CD14-positive monocyte (primary cell): ENCODE measurements around the gene CDC42BPB. TPM values are rescaled to one million over a fixed set of nuclear protein-coding genes. Genes with fewer than 3 reads are reported as not detected.

Source experiments
- DNase-seq, 3 donors: peaks; one replicate each; pipeline ENCODE4 v3.0.0-alpha.2; 2011 to 2022
- H2AFZ ChIP-seq: 2 replicates; pipeline ENCODE4 v1.6.0; 2012; ENCODE audit warnings: mild to moderate bottlenecking, low read depth, low read length, inconsistent platforms; ENCODE audit not compliant: insufficient read depth, poor library complexity, severe bottlenecking
- H3K27ac ChIP-seq, 2 donors: 1 replicate in 1 of 2; 2 replicates in 1 of 2; pipeline ENCODE4 v1.5.1; 2012 to 2013; ENCODE audit warnings: low read length in 2 of 2, control low read depth in 1 of 2, inconsistent platforms in 1 of 2, low read depth in 1 of 2, mild to moderate bottlenecking in 1 of 2
- H3K27me3 ChIP-seq, 2 donors: one replicate each; pipeline versions ENCODE4 v1.6.0 to v1.6.1; 2011 to 2013; ENCODE audit warnings: low read length in 2 of 2; ENCODE audit not compliant: control insufficient read depth in 2 of 2, insufficient read depth in 2 of 2
- H3K36me3 ChIP-seq, 2 donors: replicated peaks in 1 of 2; 1 replicate in 1 of 2; 2 replicates in 1 of 2; pipeline versions ENCODE4 v1.5.1 to v1.6.1; 2012 to 2013; ENCODE audit warnings: low read length in 2 of 2, control low read depth in 1 of 2, inconsistent platforms in 1 of 2, mild to moderate bottlenecking in 1 of 2; ENCODE audit not compliant: insufficient read depth in 2 of 2, control insufficient read depth in 1 of 2
- H3K4me1 ChIP-seq, 2 donors: 1 replicate in 1 of 2; 2 replicates in 1 of 2; pipeline versions ENCODE4 v1.5.1 to v1.6.1; 2012 to 2013; ENCODE audit warnings: low read length in 2 of 2, control low read depth in 1 of 2, inconsistent platforms in 1 of 2, mild to moderate bottlenecking in 1 of 2, moderate library complexity in 1 of 2; ENCODE audit not compliant: insufficient read depth in 2 of 2, control insufficient read depth in 1 of 2
- H3K4me2 ChIP-seq: replicated peaks from 2 replicates; pipeline ENCODE3; 2012; ENCODE audit warnings: low read length, moderate library complexity, mild to moderate bottlenecking; ENCODE audit not compliant: poor library complexity, severe bottlenecking; ENCODE audit errors: extremely low read depth
- H3K4me3 ChIP-seq, 3 experiments: fragments of 200-600 bp in 1 of 3; sonication (generic) in 1 of 3; replicated peaks in 1 of 3; 1 replicate in 2 of 3; 2 replicates in 1 of 3; pipeline ENCODE4 v1.5.1; 2011 to 2013; ENCODE audit warnings: low read length in 3 of 3, mild to moderate bottlenecking in 3 of 3, control low read depth in 2 of 3, low read depth in 2 of 3, inconsistent platforms in 1 of 3, moderate library complexity in 1 of 3
- H3K79me2 ChIP-seq: 2 replicates; pipeline ENCODE4 v1.6.0; 2012; ENCODE audit warnings: mild to moderate bottlenecking, control low read depth, inconsistent platforms, low read length, moderate library complexity; ENCODE audit not compliant: insufficient read depth
- H3K9ac ChIP-seq: 2 replicates; pipeline ENCODE4 v1.6.0; 2017; ENCODE audit warnings: low read length, mild to moderate bottlenecking; ENCODE audit not compliant: insufficient read depth, poor library complexity, severe bottlenecking
- H3K9me3 ChIP-seq, 2 donors: replicated peaks in 1 of 2; 1 replicate in 1 of 2; 2 replicates in 1 of 2; pipeline versions ENCODE4 v1.5.1 to v1.6.1; 2012 to 2013; ENCODE audit warnings: low read length in 2 of 2, control low read depth in 1 of 2; ENCODE audit not compliant: control insufficient read depth in 1 of 2, insufficient read depth in 1 of 2
- H4K20me1 ChIP-seq: 2 replicates; pipeline ENCODE4 v1.6.0; 2012; ENCODE audit warnings: mild to moderate bottlenecking, low read length, control low read depth, moderate library complexity; ENCODE audit not compliant: insufficient read depth
- H3K27ac Mint-ChIP-seq, 7 donors: one replicate each; pipeline ENCODE4 v1.8.0; 2020; ENCODE audit warnings: mild to moderate bottlenecking in 7 of 7, mixed read lengths in 7 of 7, moderate library complexity in 6 of 7, inconsistent platforms in 2 of 7
- H3K27me3 Mint-ChIP-seq, 3 donors: one replicate each; pipeline ENCODE4 v1.8.0; 2021 to 2022; ENCODE audit warnings: low read depth in 3 of 3, mild to moderate bottlenecking in 3 of 3, mixed read lengths in 3 of 3, moderate library complexity in 3 of 3, inconsistent platforms in 1 of 3
- H3K36me3 Mint-ChIP-seq, 2 donors: one replicate each; pipeline ENCODE4 v1.8.0; 2020; ENCODE audit warnings: mixed read lengths in 2 of 2, inconsistent platforms in 1 of 2, mild to moderate bottlenecking in 1 of 2
- H3K4me1 Mint-ChIP-seq: one replicate; pipeline ENCODE4 v1.8.0; 2020; ENCODE audit warnings: mild to moderate bottlenecking, mixed read lengths
- H3K4me3 Mint-ChIP-seq, 2 donors: one replicate each; pipeline ENCODE4 v1.8.0; 2020; ENCODE audit warnings: mild to moderate bottlenecking in 2 of 2, mixed read lengths in 2 of 2, moderate library complexity in 1 of 2
- H3K9me3 Mint-ChIP-seq, 7 donors: one replicate each; pipeline ENCODE4 v1.8.0; 2020 to 2022; ENCODE audit warnings: mixed read lengths in 7 of 7, mild to moderate bottlenecking in 6 of 7, moderate library complexity in 6 of 7, inconsistent platforms in 2 of 7
- WGBS: methylation state at CpG from one replicate; pipeline ENCODE4 v1.1.5; 2013; ENCODE audit warnings: missing lambda C conversion rate; ENCODE audit not compliant: insufficient coverage; 5-methylcytosine and 5-hydroxymethylcytosine counted together
- intact Hi-C, 2 donors: fragments of 100-400 bp; cut with micrococcal nuclease; formaldehyde crosslinking; loops; one replicate each; pipeline versions ENCODE4 v1.15.0 to v1.15.1; 2023
- polyA plus RNA-seq, 3 donors: library from polyadenylated mRNA; depleted of rRNA in 1 of 3; unstranded in 2 of 3; stranded (reverse) in 1 of 3; fragments of 300-500 nt in 2 of 3; fragments of >200 nt in 1 of 3; fragmentation: Illumina TruSeq in 2 of 3; gene quantifications; 1 replicate in 2 of 3; 2 replicates in 1 of 3; pipeline ENCODE4 v1.2.3, GENCODE V29; 2012 to 2021
- TF ChIP-seq, protein P1 (sequence below): fragments of 200-600 bp; IDR thresholded peaks from one replicate; pipeline ENCODE4 v1.8.0; 2022; ENCODE audit warnings: antibody characterized with exemption, mild to moderate bottlenecking

Gene CDC42BPB
- polyA plus RNA-seq, 3 donors: 0.25 to 19.0 (median 0.60) TPM

- Histone ChIP-seq H3K27me3 (no peaks in the 10 kb centered on the region), H3K79me2 (no peaks in the 10 kb centered on the region), H2AFZ (no peak overlapping the region), H3K9me3 (no peaks in the 10 kb centered on the region), H3K9ac (no peak overlapping the region), H3K27ac (no peak overlapping the region), H4K20me1 (no peaks in the 10 kb centered on the region), H3K4me1 (peaks cover 5% of the 10 kb centered on the region in 2 donors), H3K4me2 (no peak overlapping the region), H3K36me3 (peaks cover 11 to 67% of the 10 kb centered on the region in 2 donors), H3K4me3 (no peak overlapping the region)
- Mint-ChIP-seq H3K4me1 (peaks cover 7% of the 10 kb centered on the region), H3K36me3 (peaks cover 64 to 88% of the 10 kb centered on the region in 2 donors), H3K9me3 (no peaks in the 10 kb centered on the region), H3K27ac (peak overlapping the region in 1 of 7 donors; percentile 18), H3K4me3 (no peak overlapping the region), H3K27me3 (no peaks in the 10 kb centered on the region)
- intact Hi-C loops: no loop called here
- TF ChIP-seq, protein P1, sequence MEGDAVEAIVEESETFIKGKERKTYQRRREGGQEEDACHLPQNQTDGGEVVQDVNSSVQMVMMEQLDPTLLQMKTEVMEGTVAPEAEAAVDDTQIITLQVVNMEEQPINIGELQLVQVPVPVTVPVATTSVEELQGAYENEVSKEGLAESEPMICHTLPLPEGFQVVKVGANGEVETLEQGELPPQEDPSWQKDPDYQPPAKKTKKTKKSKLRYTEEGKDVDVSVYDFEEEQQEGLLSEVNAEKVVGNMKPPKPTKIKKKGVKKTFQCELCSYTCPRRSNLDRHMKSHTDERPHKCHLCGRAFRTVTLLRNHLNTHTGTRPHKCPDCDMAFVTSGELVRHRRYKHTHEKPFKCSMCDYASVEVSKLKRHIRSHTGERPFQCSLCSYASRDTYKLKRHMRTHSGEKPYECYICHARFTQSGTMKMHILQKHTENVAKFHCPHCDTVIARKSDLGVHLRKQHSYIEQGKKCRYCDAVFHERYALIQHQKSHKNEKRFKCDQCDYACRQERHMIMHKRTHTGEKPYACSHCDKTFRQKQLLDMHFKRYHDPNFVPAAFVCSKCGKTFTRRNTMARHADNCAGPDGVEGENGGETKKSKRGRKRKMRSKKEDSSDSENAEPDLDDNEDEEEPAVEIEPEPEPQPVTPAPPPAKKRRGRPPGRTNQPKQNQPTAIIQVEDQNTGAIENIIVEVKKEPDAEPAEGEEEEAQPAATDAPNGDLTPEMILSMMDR: no peak
- WGBS: 96% methylated on average over 13 of the region's 18 CpGs
- DNase-seq: no peak
These were observed 103.1 kb downstream of the CDC42BPB start for GRCh38 chr14:102954081-102954789.

- 77% methylated on average over 15 of the region's 15 CpGs for WGBS
- Histone ChIP-seq H3K4me2 (no peak overlapping the region), H3K79me2 (no peaks in the 10 kb centered on the region), H3K27me3 (no peaks in the 10 kb centered on the region), H3K4me1 (peaks cover 11 to 12% of the 10 kb centered on the region in 2 donors), H3K36me3 (peaks cover 11 to 64% of the 10 kb centered on the region in 2 donors), H2AFZ (no peak overlapping the region), H3K4me3 (no peak overlapping the region), H4K20me1 (no peaks in the 10 kb centered on the region), H3K9ac (no peak overlapping the region), H3K27ac (no peak overlapping the region), H3K9me3 (no peaks in the 10 kb centered on the region)
- intact Hi-C loops: no loop called here
- Mint-ChIP-seq H3K27me3 (no peaks in the 10 kb centered on the region), H3K9me3 (no peaks in the 10 kb centered on the region), H3K36me3 (peaks cover 57 to 81% of the 10 kb centered on the region in 2 donors), H3K4me1 (peaks cover 13% of the 10 kb centered on the region), H3K27ac (peak overlapping the region in 1 of 7 donors; percentile 80), H3K4me3 (no peak overlapping the region)
- TF ChIP-seq, protein P1: no peak
- DNase-seq: no peak
These were observed 104.2 kb downstream of the CDC42BPB start for GRCh38 chr14:102953100-102953499.
